ENCODE data around the gene UBR4.

- TF ChIP-seq POLR2A (IDR thresholded peaks at IDR 0.05; ENCODE audit: low read depth, low read length) (no peak), TAF1 (IDR thresholded peaks at IDR 0.05; ENCODE audit: borderline replicate concordance, low read depth, low read length) (no peak)
Observed at GRCh38 chr1:19032413-19032695, 177.7 kb downstream of the UBR4 start.
